Pulmonary artery endothelial cell (primary cell): Measurements from ENCODE around the gene ZAR1. TPM values are rescaled to one million over a fixed set of nuclear protein-coding genes. Genes with fewer than 3 reads are reported as not detected.
"Not testable (repeated sequence)": the region's sequence is repeated elsewhere in the genome, so short reads cannot be mapped to it uniquely, and the experiment has no call there.

Experiments used
- DNase-seq: peaks from one replicate; pipeline ENCODE4 v3.0.0-alpha.2; 2011; ENCODE audit warnings: low read depth, low spot score
- total RNA-seq: library from RNA; depleted of rRNA; stranded (reverse); fragments of >200 nt; gene quantifications from 2 replicates; pipeline ENCODE4 v1.2.3, GENCODE V29; 2014

ZAR1 gene, protein sequence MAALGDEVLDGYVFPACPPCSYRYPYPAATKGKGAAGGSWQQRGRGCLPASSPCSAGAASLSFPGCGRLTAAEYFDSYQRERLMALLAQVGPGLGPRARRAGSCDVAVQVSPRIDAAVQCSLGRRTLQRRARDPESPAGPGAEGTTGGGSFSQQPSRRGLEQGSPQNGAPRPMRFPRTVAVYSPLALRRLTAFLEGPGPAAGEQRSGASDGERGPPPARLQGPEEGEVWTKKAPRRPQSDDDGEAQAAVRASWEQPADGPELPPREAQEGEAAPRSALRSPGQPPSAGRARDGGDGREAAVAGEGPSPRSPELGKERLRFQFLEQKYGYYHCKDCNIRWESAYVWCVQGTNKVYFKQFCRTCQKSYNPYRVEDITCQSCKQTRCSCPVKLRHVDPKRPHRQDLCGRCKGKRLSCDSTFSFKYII
- total RNA-seq: not detected in 2 replicates

DNA sequence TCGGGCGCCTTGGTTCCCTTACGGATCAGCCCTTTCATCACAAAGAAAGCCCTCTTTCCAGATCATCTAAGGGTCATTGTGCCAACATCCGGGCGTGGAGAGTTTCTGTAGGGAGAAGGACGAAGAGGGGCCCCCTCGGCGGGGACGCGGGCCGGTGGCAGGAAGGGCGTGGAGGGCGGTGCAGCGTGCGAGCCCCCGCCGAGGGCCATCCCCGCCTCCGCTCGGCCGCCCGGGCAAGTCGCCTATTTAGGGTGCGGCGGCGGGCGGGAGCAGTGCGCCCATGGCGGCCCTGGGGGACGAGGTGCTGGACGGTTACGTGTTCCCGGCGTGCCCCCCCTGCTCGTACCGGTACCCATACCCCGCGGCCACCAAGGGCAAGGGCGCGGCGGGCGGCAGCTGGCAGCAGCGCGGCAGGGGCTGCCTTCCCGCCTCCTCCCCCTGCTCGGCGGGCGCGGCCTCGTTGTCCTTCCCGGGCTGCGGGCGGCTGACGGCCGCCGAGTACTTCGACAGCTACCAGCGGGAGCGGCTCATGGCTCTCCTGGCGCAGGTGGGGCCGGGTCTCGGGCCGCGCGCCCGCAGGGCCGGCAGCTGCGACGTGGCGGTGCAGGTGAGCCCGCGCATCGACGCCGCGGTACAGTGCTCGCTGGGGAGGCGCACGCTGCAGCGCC is at the start of gene ZAR1:
Gene ZAR1, plus strand, starts transcription at position 241 of the 668 bp plus-strand sequence. Its CDS starts 40 bp downstream, at position 281.
- no peak for DNase-seq

GRCh38 chr4:48440914-48441313 is 49.1 kb upstream of the ZAR1 start:
- not testable (repeated sequence) for DNase-seq

- no peak for DNase-seq
Observed at GRCh38 chr4:48445704-48446103, 44.3 kb upstream of the ZAR1 start.

GRCh38 chr4:48446642-48447041 is 43.4 kb upstream of the ZAR1 start:
- no peak for DNase-seq

DNA sequence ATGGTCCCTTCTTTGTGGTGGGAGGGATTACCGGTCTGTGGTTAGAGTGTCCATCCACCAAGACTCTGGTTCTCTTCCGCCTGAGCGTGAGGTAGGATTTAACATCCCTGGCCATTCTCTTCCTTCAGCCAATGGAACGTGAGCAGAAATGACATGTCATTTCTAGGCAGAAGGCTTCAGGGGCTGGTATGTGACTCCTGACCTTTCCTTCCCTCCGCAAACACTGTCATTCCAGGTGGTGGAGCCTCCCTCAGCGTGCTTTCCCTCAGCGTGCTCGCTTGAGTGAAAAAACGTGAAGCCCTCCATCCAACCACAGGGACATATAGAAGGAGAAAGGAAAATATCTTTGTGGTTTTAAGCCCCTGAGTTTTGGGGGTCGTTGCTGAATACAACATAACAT is 40.9 kb upstream of the ZAR1 start:
- DNase-seq: no peak

- DNase-seq: no peak
Observed at GRCh38 chr4:48450740-48451139, 39.3 kb upstream of the ZAR1 start.

- DNase-seq: not testable (repeated sequence)
Observed at GRCh38 chr4:48451656-48452055, 38.4 kb upstream of the ZAR1 start.

- DNase-seq: no peak
Observed at GRCh38 chr4:48454591-48454990, 35.5 kb upstream of the ZAR1 start.

DNA sequence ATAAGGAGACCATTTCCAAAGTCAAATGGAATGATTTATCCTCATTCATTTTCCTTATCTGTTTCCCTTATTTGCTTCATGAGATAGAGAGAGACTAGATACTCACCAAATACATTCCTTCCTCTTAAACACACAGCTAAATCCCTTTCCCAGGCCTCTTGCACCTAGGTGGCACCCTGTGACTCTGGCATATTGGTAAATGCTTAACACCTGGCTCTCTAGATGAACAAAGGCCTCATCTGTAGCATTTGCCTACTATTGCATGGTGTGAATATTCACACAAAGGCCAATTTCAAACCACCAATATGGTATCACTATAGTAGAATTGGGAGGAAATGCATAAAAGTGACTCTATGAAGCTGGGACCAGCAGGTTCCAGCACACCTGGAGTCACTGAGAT is 29.1 kb upstream of the ZAR1 start:
- no peak for DNase-seq

GRCh38 chr4:48462363-48462762 is 27.7 kb upstream of the ZAR1 start:
- DNase-seq: no peak

GRCh38 chr4:48467442-48467841 is 22.6 kb upstream of the ZAR1 start:
- DNase-seq: no peak

DNA sequence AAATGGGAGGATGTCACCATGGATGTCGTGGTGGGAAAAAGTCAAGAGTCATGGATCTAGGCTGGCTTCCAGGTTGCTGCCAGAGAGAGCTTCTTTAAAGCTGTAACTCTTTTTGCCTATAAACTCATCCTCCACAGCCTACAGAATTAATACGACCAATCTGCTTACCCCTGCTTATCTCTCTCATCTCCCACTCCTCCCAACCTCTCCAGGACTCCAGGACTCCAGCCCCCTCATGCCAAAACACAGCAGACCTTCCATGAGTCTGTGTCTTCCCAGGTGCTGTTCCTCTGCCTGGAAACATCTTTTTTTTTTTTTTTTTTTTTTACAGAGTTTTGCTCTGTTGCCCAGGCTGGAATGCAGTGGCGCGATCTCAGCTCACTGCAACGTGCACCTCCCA is 22.2 kb upstream of the ZAR1 start:
- no peak for DNase-seq

DNA sequence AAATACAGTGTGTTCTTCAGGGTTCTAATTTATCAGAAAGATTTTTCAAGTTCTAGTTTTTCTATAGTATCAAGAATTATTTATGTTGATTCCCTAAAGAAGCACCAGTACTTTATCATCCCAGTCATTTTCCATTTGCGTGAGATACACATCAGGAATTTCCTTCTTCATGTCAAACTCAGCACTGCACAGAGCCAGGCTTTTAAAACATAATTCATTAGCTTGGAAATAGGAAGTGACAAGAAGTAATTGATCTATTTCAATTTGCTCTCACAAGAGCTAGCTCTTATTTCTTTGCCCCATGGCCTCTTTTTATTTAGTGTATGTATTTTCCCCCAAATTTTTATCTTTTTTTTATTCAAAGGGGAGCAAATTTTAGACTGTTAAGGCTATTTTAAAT is 19.9 kb upstream of the ZAR1 start:
- DNase-seq: no peak

GRCh38 chr4:48470570-48470969 is 19.5 kb upstream of the ZAR1 start:
- DNase-seq: no peak

DNA sequence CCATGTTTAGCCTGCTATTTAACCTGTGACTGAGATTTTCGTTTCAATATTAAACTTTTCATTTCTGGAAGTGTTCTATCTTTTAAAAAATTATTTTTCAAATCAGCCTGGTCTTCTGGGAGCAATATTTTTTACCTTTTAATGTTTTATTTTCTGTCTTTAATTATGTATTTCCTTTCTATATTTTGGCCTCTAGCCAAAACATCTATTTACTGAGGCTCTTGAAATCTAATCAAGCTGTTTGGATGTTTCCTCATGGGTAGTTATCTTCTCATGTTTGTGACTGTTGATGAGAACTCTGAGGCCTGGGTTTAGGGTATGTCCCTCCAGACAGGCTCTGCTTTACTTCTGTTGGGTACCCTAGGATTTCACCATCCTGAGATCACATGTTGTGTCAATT is 17.3 kb upstream of the ZAR1 start:
- DNase-seq: no peak

DNA sequence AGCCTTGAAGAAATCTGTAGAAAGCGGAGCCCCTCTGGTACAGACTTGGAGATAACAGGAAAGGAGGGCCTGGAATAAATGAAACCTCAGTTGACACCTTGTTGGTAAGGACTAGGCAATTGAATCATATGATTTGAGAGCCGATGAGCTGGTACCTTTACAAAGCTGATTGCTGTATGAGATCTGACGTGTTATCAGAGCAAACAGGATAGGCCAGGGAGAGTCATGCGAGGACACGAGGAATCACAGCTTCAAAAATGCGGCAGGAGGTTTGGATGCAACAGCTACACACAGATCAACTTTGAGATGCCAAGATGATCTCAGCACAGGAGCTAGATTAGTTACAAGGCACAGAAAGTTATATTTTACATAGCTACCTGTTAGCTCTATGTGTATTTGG is 14.3 kb upstream of the ZAR1 start:
- no peak for DNase-seq

GRCh38 chr4:48478273-48478672 is 11.8 kb upstream of the ZAR1 start:
- DNase-seq: no peak

GRCh38 chr4:48481581-48481980 is 8.5 kb upstream of the ZAR1 start:
- DNase-seq: no peak

DNA sequence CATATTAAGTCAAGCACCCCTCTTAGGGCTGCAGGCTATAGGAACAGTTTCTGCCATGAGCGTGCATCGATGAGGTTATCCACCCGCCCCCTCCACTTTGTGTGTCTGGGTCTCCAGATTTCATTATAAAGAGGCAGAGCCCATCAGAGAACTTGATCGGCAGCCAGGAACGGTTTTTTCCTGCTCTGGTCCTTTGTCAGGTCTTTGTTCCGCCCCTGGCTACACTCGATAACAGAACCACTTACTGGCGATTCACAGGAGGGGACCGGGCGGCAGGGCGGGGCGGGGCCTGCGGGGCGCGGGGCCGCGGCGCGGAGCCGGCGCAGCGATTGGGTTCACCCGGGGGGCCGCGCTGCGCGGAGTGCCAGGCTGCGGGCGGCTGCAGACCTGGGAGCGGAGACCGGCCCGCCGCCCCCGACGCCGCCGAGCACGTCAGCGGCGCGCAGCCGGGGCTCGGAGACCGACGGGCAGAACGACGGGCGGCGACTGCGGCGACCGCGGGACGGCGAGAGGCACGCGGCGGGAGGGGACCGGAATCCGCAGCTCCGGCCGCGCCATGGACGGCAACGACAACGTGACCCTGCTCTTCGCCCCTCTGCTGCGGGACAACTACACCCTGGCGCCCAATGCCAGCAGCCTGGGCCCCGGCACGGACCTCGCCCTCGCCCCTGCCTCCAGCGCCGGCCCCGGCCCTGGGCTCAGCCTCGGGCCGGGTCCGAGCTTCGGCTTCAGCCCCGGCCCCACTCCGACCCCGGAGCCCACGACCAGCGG is 6.9 kb upstream of the ZAR1 start, which contains the start of gene SLC10A4:
Gene SLC10A4, plus strand, starts transcription at position 338 of the 771 bp plus-strand sequence. Its CDS starts 219 bp downstream, at position 557.
- DNase-seq: no peak

- no peak for DNase-seq
Observed at GRCh38 chr4:48483777-48484493, 6.1 kb upstream of the ZAR1 start.

- no peak for DNase-seq
Observed at GRCh38 chr4:48484494-48485168, 5.4 kb upstream of the ZAR1 start.
